ENCODE data around the gene PIWIL4.

DNA sequence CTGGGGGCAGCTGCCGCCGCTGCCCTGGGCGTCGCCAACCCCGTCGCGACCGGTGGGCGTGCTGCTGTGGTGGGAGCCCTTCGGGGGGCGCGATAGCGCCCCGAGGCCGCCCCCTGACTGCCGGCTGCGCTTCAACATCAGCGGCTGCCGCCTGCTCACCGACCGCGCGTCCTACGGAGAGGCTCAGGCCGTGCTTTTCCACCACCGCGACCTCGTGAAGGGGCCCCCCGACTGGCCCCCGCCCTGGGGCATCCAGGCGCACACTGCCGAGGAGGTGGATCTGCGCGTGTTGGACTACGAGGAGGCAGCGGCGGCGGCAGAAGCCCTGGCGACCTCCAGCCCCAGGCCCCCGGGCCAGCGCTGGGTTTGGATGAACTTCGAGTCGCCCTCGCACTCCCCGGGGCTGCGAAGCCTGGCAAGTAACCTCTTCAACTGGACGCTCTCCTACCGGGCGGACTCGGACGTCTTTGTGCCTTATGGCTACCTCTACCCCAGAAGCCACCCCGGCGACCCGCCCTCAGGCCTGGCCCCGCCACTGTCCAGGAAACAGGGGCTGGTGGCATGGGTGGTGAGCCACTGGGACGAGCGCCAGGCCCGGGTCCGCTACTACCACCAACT lies 22.4 kb upstream of the PIWIL4 start:
- TF ChIP-seq CTCF (IDR thresholded peaks at IDR 0.05; ENCODE audit: poor library complexity, severe bottlenecking), result no peak
- no peak for TF ChIP-seq POLR2AphosphoS5 (IDR thresholded peaks at IDR 0.05)
- no peak for TF ChIP-seq MXI1 (conservative IDR thresholded peaks at IDR 0.05; ENCODE audit: poor library complexity, severe bottlenecking)
- TF ChIP-seq RAD21 (conservative IDR thresholded peaks at IDR 0.05), result no peak
- no peak for TF ChIP-seq EZH2 (IDR thresholded peaks at IDR 0.05; ENCODE audit: borderline replicate concordance, insufficient read depth, low read length, poor library complexity, severe bottlenecking)
- TF ChIP-seq SMC3 (conservative IDR thresholded peaks at IDR 0.05; ENCODE audit: poor library complexity), result no peak
- no peak for TF ChIP-seq EP300 (conservative IDR thresholded peaks at IDR 0.05; ENCODE audit: poor library complexity, severe bottlenecking)
- TF ChIP-seq, protein P1, sequence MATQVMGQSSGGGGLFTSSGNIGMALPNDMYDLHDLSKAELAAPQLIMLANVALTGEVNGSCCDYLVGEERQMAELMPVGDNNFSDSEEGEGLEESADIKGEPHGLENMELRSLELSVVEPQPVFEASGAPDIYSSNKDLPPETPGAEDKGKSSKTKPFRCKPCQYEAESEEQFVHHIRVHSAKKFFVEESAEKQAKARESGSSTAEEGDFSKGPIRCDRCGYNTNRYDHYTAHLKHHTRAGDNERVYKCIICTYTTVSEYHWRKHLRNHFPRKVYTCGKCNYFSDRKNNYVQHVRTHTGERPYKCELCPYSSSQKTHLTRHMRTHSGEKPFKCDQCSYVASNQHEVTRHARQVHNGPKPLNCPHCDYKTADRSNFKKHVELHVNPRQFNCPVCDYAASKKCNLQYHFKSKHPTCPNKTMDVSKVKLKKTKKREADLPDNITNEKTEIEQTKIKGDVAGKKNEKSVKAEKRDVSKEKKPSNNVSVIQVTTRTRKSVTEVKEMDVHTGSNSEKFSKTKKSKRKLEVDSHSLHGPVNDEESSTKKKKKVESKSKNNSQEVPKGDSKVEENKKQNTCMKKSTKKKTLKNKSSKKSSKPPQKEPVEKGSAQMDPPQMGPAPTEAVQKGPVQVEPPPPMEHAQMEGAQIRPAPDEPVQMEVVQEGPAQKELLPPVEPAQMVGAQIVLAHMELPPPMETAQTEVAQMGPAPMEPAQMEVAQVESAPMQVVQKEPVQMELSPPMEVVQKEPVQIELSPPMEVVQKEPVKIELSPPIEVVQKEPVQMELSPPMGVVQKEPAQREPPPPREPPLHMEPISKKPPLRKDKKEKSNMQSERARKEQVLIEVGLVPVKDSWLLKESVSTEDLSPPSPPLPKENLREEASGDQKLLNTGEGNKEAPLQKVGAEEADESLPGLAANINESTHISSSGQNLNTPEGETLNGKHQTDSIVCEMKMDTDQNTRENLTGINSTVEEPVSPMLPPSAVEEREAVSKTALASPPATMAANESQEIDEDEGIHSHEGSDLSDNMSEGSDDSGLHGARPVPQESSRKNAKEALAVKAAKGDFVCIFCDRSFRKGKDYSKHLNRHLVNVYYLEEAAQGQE (IDR thresholded peaks at IDR 0.05; ENCODE audit: borderline replicate concordance), result no peak
